Brain microvascular endothelial cell (primary cell): ENCODE results near the gene CD1C.
"Not testable (repeated sequence)": the region's sequence is repeated elsewhere in the genome, so short reads cannot be mapped to it uniquely, and the experiment has no call there.

Source experiments
- DNase-seq: peaks from one replicate; pipeline ENCODE4 v3.0.0-alpha.2; 2020
- H3K27ac ChIP-seq: fragments of 250-450 bp; sonication (Bioruptor Pico); 2 replicates; pipeline ENCODE4 v1.5.1; 2020; ENCODE audit warnings: mild to moderate bottlenecking, moderate library complexity
- H3K27me3 ChIP-seq: fragments of 250-450 bp; sonication (Bioruptor Pico); replicated peaks from 2 replicates; pipeline ENCODE4 v1.5.1; 2020; ENCODE audit warnings: mild to moderate bottlenecking
- H3K36me3 ChIP-seq: fragments of 250-450 bp; sonication (Bioruptor Pico); replicated peaks from 2 replicates; pipeline ENCODE4 v1.5.1; 2020; ENCODE audit warnings: mild to moderate bottlenecking
- H3K4me3 ChIP-seq: 2 replicates; pipeline ENCODE4 v1.5.1; 2011; ENCODE audit warnings: low read depth, mild to moderate bottlenecking, control low read depth, low read length, moderate library complexity
- in situ Hi-C: cut with HindIII; loops from 2 replicates; pipeline ENCODE4 v1.10.0; 2017; ENCODE audit warnings: low sequenced_read_pairs, low pct_ligation_motif_present
- TF ChIP-seq, protein P1 (sequence below): IDR thresholded peaks from 2 replicates; pipeline ENCODE4 v1.5.1; 2011; ENCODE audit warnings: low read depth, mild to moderate bottlenecking, moderate library complexity, low read length, control low read depth, inconsistent platforms; ENCODE audit errors: missing control alignments

CD1C gene

GRCh38 chr1:158333405-158334155, 43.9 kb downstream of the CD1C start:
- in situ Hi-C loops: no loop called here
- Histone ChIP-seq H3K36me3 (no peaks in the 10 kb centered on the region), H3K27me3 (no peaks in the 10 kb centered on the region), H3K27ac (no peak overlapping the region), H3K4me3 (no peak overlapping the region)
- TF ChIP-seq, protein P1, sequence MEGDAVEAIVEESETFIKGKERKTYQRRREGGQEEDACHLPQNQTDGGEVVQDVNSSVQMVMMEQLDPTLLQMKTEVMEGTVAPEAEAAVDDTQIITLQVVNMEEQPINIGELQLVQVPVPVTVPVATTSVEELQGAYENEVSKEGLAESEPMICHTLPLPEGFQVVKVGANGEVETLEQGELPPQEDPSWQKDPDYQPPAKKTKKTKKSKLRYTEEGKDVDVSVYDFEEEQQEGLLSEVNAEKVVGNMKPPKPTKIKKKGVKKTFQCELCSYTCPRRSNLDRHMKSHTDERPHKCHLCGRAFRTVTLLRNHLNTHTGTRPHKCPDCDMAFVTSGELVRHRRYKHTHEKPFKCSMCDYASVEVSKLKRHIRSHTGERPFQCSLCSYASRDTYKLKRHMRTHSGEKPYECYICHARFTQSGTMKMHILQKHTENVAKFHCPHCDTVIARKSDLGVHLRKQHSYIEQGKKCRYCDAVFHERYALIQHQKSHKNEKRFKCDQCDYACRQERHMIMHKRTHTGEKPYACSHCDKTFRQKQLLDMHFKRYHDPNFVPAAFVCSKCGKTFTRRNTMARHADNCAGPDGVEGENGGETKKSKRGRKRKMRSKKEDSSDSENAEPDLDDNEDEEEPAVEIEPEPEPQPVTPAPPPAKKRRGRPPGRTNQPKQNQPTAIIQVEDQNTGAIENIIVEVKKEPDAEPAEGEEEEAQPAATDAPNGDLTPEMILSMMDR: no peak
- DNase-seq: no peak

DNA sequence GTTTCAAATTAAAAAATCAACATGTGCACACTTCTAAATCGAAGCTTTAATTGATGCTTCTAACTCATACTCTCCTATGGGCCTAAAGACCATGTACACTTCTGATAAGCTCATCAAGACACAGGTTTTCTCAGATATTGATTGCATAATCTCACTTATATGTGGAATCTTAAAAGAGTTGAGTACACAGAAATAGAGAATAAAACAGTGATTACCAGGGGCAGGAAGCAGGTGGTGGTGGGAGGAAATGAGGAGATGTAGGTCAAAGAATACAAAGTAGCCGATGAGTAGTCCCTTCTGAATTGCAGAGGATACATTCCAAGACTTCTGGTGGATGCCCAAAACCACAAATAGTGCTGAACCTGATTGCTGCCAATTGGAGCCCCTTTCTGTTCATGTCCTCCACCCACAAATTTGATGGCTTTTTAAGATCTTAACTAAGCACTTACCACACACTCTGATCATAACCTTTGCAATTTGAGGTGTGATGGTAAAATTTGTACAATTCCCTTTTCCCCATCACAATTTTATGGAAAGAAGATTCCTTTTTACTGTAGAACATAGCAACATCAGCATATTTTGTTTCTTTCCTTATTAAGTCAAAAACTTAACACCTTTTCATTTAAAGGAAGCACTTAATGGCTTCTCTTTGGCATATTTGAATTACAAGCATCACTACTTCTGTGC, 44.9 kb downstream of the CD1C start:
- TF ChIP-seq, protein P1: no peak
- in situ Hi-C loops: no loop called here

DNA sequence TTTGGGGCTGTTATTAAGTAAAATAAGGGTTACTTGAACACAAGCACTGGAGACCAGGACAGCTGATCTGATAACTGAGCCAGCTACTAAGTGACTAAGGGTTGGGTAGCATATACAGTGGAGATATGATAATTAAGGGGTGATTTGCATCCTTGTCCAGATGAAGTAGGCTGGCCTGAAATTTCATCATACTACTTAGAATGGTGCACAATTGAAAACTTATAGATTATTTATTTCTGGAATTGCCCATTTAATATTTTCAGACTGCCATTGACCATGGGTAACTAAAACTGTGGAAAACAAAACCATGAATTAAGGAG, 45.5 kb downstream of the CD1C start:
- no peaks in the 10 kb centered on the region for H3K27me3 ChIP-seq
- no peak overlapping the region for H3K27ac ChIP-seq
- H3K4me3 ChIP-seq: no peak overlapping the region
- TF ChIP-seq, protein P1: no peak
- in situ Hi-C loops: no loop called here
- no peaks in the 10 kb centered on the region for H3K36me3 ChIP-seq
- DNase-seq: no peak

More for the DNA sequence above, 44.9 kb downstream of the CD1C start:
- Histone ChIP-seq H3K4me3 (no peak overlapping the region), H3K27ac (no peak overlapping the region), H3K36me3 (no peaks in the 10 kb centered on the region), H3K27me3 (no peaks in the 10 kb centered on the region)
- DNase-seq: no peak

GRCh38 chr1:158336413-158336812, 46.7 kb downstream of the CD1C start:
- H3K27me3 ChIP-seq, in situ Hi-C loops, H3K27ac ChIP-seq, H3K36me3 ChIP-seq, DNase-seq, H3K4me3 ChIP-seq: not testable (repeated sequence)
